DMS53 (cell line): ENCODE measurements around the gene CCPG1.
A peak's percentile ranks its signal among the peaks of the same experiment; 100 is the strongest.

Source experiments
- DNase-seq: peaks from one replicate; lab custom pipeline; 2025; lab: John Stamatoyannopoulos, UW

Gene CCPG1

GRCh38 chr15:55387027-55387426 lies 21.1 kb downstream of the CCPG1 start:
- no peak for DNase-seq

GRCh38 chr15:55383687-55384086 lies 24.5 kb downstream of the CCPG1 start:
- DNase-seq = no peak

GRCh38 chr15:55381595-55381994 lies 26.6 kb downstream of the CCPG1 start:
- DNase-seq = no peak

GRCh38 chr15:55379095-55379494 lies 29.1 kb downstream of the CCPG1 start:
- DNase-seq = no peak

- DNase-seq = no peak
Observed at GRCh38 chr15:55372701-55373440, 35.3 kb downstream of the CCPG1 start.

GRCh38 chr15:55366981-55367380 lies 41.2 kb downstream of the CCPG1 start:
- no peak for DNase-seq

- DNase-seq = no peak
Observed at GRCh38 chr15:55362641-55363040, 45.5 kb downstream of the CCPG1 start.

- no peak for DNase-seq
Observed at GRCh38 chr15:55361048-55361447, 47.1 kb downstream of the CCPG1 start.

GRCh38 chr15:55360256-55360655 lies 47.9 kb downstream of the CCPG1 start:
- no peak for DNase-seq

GRCh38 chr15:55358471-55358870 lies 49.7 kb downstream of the CCPG1 start:
- no peak for DNase-seq

GRCh38 chr15:55357774-55358173 lies 50.4 kb downstream of the CCPG1 start:
- DNase-seq = no peak

- no peak for DNase-seq
Observed at GRCh38 chr15:55356985-55357585, 51.1 kb downstream of the CCPG1 start.

- DNase-seq = no peak
Observed at GRCh38 chr15:55353025-55353424, 55.1 kb downstream of the CCPG1 start.

GRCh38 chr15:55349282-55349681 lies 58.9 kb downstream of the CCPG1 start:
- no peak for DNase-seq

GRCh38 chr15:55348281-55348778 lies 59.8 kb downstream of the CCPG1 start:
- DNase-seq = no peak

- no peak for DNase-seq
Observed at GRCh38 chr15:55344206-55344605, 64.0 kb downstream of the CCPG1 start.

- DNase-seq = no peak
Observed at GRCh38 chr15:55343168-55343567, 65.0 kb downstream of the CCPG1 start.

GRCh38 chr15:55337160-55337559 lies 71.0 kb downstream of the CCPG1 start:
- no peak for DNase-seq

- peak; percentile 8 for DNase-seq
Observed at GRCh38 chr15:55334997-55335396, 73.2 kb downstream of the CCPG1 start.

- no peak for DNase-seq
Observed at GRCh38 chr15:55334371-55334770, 73.8 kb downstream of the CCPG1 start.

- DNase-seq = no peak
Observed at GRCh38 chr15:55327387-55327786, 80.8 kb downstream of the CCPG1 start.

- no peak for DNase-seq
Observed at GRCh38 chr15:55322467-55322866, 85.7 kb downstream of the CCPG1 start.

GRCh38 chr15:55320963-55321362 lies 87.2 kb downstream of the CCPG1 start:
- DNase-seq = no peak

GRCh38 chr15:55320238-55320550 lies 88.0 kb downstream of the CCPG1 start:
- no peak for DNase-seq
